IMR-90 (cell line): ENCODE results near the gene H2AZ1. TPM values are rescaled to one million over a fixed set of nuclear protein-coding genes. Genes with fewer than 3 reads are reported as not detected.

ENCODE experiments used
- ATAC-seq: fragments of 200-7000 bp; cut with Tn5 transposase; 2 replicates; pipeline ENCODE4 v1.9.1; 2020; ENCODE audit warnings: low read depth, mild to moderate bottlenecking, moderate library complexity
- BruUV-seq: library from RNA; stranded (reverse); fragments of 400-500 nt; replicated peaks from 2 replicates; lab custom pipeline; 2021; lab: Mats Ljungman, UMichigan
- CTCF ChIA-PET: fragments of 300-600 bp; formaldehyde crosslinking; extraction: SDS; loops from one replicate; lab custom pipeline; 2021; ENCODE audit warnings: antibody characterized with exemption; lab: Yijun Ruan, JAX
- POLR2A ChIA-PET: fragments of 300-600 bp; sonication (Branson Sonifier 250); formaldehyde crosslinking; loops from one replicate; lab custom pipeline; 2022; ENCODE audit warnings: antibody characterized with exemption; ENCODE audit not compliant: unreplicated experiment; lab: Charles Lee
- DNase-seq: peaks from one replicate; pipeline ENCODE4 v3.0.0; 2013
- H2AFZ ChIP-seq: replicated peaks from 2 replicates; pipeline ENCODE3; 2013; ENCODE audit warnings: low read length, mild to moderate bottlenecking; ENCODE audit not compliant: poor library complexity
- H2AK5ac ChIP-seq: 2 replicates; pipeline ENCODE4 v1.6.1; 2013; ENCODE audit warnings: low read depth, low read length, inconsistent platforms
- H2AK9ac ChIP-seq: replicated peaks from 2 replicates; pipeline ENCODE3; 2013; ENCODE audit warnings: mild to moderate bottlenecking, low read depth, low read length, moderate library complexity; ENCODE audit not compliant: poor library complexity
- H2BK120ac ChIP-seq: 2 replicates; pipeline ENCODE4 v1.6.1; 2013; ENCODE audit warnings: low read depth, low read length, inconsistent platforms
- H2BK15ac ChIP-seq: 3 replicates; pipeline ENCODE4 v1.6.1; 2013; ENCODE audit warnings: low read depth, low read length, inconsistent platforms
- H2BK20ac ChIP-seq: 2 replicates; pipeline ENCODE4 v1.6.1; 2013; ENCODE audit warnings: low read depth, mild to moderate bottlenecking, inconsistent platforms, low read length, moderate library complexity
- H2BK5ac ChIP-seq: 2 replicates; pipeline ENCODE4 v1.6.1; 2013; ENCODE audit warnings: mild to moderate bottlenecking, low read depth, low read length, inconsistent platforms; ENCODE audit not compliant: poor library complexity, severe bottlenecking
- H3K14ac ChIP-seq: replicated peaks from 2 replicates; pipeline ENCODE4 v1.6.1; 2013; ENCODE audit warnings: low read depth, low read length, inconsistent platforms
- H3K18ac ChIP-seq: 2 replicates; pipeline ENCODE4 v1.6.1; 2013; ENCODE audit warnings: low read depth, low read length, control low read depth
- H3K23ac ChIP-seq: 2 replicates; pipeline ENCODE4 v1.6.1; 2013; ENCODE audit warnings: low read depth, low read length, inconsistent platforms
- H3K27ac ChIP-seq: 2 replicates; pipeline ENCODE4 v1.5.1; 2013; ENCODE audit warnings: mild to moderate bottlenecking, control low read depth, low read length; ENCODE audit not compliant: insufficient read depth
- H3K27me3 ChIP-seq: 2 replicates; pipeline ENCODE4 v1.6.1; 2013; ENCODE audit warnings: low read length; ENCODE audit not compliant: control insufficient read depth, insufficient read depth
- H3K36me3 ChIP-seq: 2 replicates; pipeline ENCODE4 v1.6.1; 2013; ENCODE audit warnings: low read length, mixed read lengths; ENCODE audit not compliant: control insufficient read depth, insufficient read depth
- H3K4ac ChIP-seq: 2 replicates; pipeline ENCODE4 v1.6.1; 2013; ENCODE audit warnings: low read depth, low read length, inconsistent platforms
- H3K4me1 ChIP-seq: 2 replicates; pipeline ENCODE4 v1.6.1; 2013; ENCODE audit warnings: low read length, mixed read lengths; ENCODE audit not compliant: control insufficient read depth, insufficient read depth
- H3K4me2 ChIP-seq: 2 replicates; pipeline ENCODE4 v1.6.1; 2013; ENCODE audit warnings: low read depth, mild to moderate bottlenecking, control low read depth, low read length, moderate library complexity
- H3K4me3 ChIP-seq: 2 replicates; pipeline ENCODE4 v1.5.1; 2013; ENCODE audit warnings: low read depth, mild to moderate bottlenecking, control low read depth, low read length, moderate library complexity; ENCODE audit not compliant: insufficient read depth
- H3K56ac ChIP-seq: 2 replicates; pipeline ENCODE4 v1.6.1; 2013; ENCODE audit warnings: low read length, inconsistent platforms; ENCODE audit not compliant: insufficient read depth; ENCODE audit errors: extremely low read depth
- H3K79me1 ChIP-seq, 2 experiments: 2 replicates each; pipeline ENCODE4 v1.6.1; 2013; ENCODE audit warnings: low read length in 2 of 2, inconsistent platforms in 1 of 2, low read depth in 1 of 2
- H3K9ac ChIP-seq: 2 replicates; pipeline ENCODE4 v1.6.1; 2013; ENCODE audit warnings: low read depth, low read length, control low read depth
- H3K9me1 ChIP-seq: 2 replicates; pipeline ENCODE4 v1.6.1; 2013; ENCODE audit warnings: low read length, inconsistent platforms; ENCODE audit not compliant: insufficient read depth
- H3K9me3 ChIP-seq: 2 replicates; pipeline ENCODE4 v1.6.1; 2013; ENCODE audit warnings: low read length; ENCODE audit not compliant: control insufficient read depth, insufficient read depth
- H4K20me1 ChIP-seq: 2 replicates; pipeline ENCODE4 v1.6.1; 2013; ENCODE audit warnings: low read length, inconsistent platforms; ENCODE audit not compliant: insufficient read depth
- H4K5ac ChIP-seq: 2 replicates; pipeline ENCODE4 v1.6.1; 2013; ENCODE audit warnings: mild to moderate bottlenecking, low read depth, low read length, control low read depth
- H4K8ac ChIP-seq, 2 experiments: 2 replicates each; pipeline ENCODE4 v1.6.1; 2013; ENCODE audit warnings: low read depth in 2 of 2, low read length in 2 of 2, control low read depth in 1 of 2, inconsistent platforms in 1 of 2
- H4K91ac ChIP-seq: 2 replicates; pipeline ENCODE4 v1.6.1; 2013; ENCODE audit warnings: low read depth, low read length, inconsistent platforms; ENCODE audit not compliant: insufficient read depth
- CHD1 ChIP-seq: IDR thresholded peaks from 2 replicates; pipeline ENCODE4 v1.6.1; 2012; ENCODE audit warnings: low read depth, low read length, improper control_type of control experiment
- CTCF ChIP-seq: conservative IDR thresholded peaks from 2 replicates; pipeline ENCODE4 v1.5.1; 2012; ENCODE audit warnings: mild to moderate bottlenecking, low read depth, low read length, improper control_type of control experiment
- ELK1 ChIP-seq: fragments of 150-350 bp; IDR thresholded peaks from 2 replicates; pipeline ENCODE4 v1.6.1; 2016; ENCODE audit warnings: low read depth, mild to moderate bottlenecking, low read length, moderate library complexity, borderline replicate concordance
- MAFK ChIP-seq: IDR thresholded peaks from 2 replicates; pipeline ENCODE4 v1.6.1; 2012; ENCODE audit warnings: low read depth, low read length, improper control_type of control experiment
- RFX5 ChIP-seq: IDR thresholded peaks from 2 replicates; pipeline ENCODE4 v1.8.0; 2012; ENCODE audit warnings: low read depth, mild to moderate bottlenecking, low read length, moderate library complexity
- WGBS, 2 experiments: methylation state at CpG; one replicate each; pipeline versions ENCODE4 v1.1.5 to v1.1.7; 2013; ENCODE audit warnings: missing lambda C conversion rate in 2 of 2; ENCODE audit not compliant: insufficient read length in 1 of 2; ENCODE audit errors: extremely low coverage in 2 of 2; 5-methylcytosine and 5-hydroxymethylcytosine counted together
- dilution Hi-C: fragments of 300-500 bp; cut with HindIII; formaldehyde crosslinking; loops from one replicate; pipeline ENCODE4 v1.14.3; 2018; ENCODE audit warnings: low sequenced_read_pairs; ENCODE audit not compliant: unreplicated experiment
- in situ Hi-C: fragments of 300-500 bp; cut with MboI; formaldehyde crosslinking; loops from 3 replicates; pipeline ENCODE4 v1.14.3; 2019; ENCODE audit warnings: low sequenced_read_pairs, inconsistent platforms, mixed read lengths
- intact Hi-C: fragments of 100-400 bp; cut with micrococcal nuclease; formaldehyde crosslinking; loops from 2 replicates; pipeline ENCODE4 v1.10.0; 2022
- polyA plus RNA-seq, 3 experiments: library from polyadenylated mRNA; depleted of rRNA; stranded (reverse); fragments of >200 nt; gene quantifications; 2 replicates each; pipeline ENCODE4 v1.2.3, GENCODE V29; 2012; ENCODE audit warnings: low replicate concordance in 1 of 3
- total RNA-seq: library from RNA; depleted of rRNA; stranded (reverse); fragments of >200 nt; gene quantifications from 2 replicates; pipeline ENCODE4 v1.2.3, GENCODE V29; 2012

The H2AZ1 gene
- total and polyA plus RNA-seq, 2 of the 4 experiments (the other 2 are of a cell fraction), result 456 to 1,129 TPM

- peak overlapping the region; percentile 59; the same call in 1 of the 2 replicates for H2BK120ac ChIP-seq
- in situ Hi-C loops, result no loop called here
Measured at GRCh38 chr4:99965674-99966350, 15.7 kb upstream of the H2AZ1 start.

More at GRCh38 chr4:99965674-99966350, 15.7 kb upstream of the H2AZ1 start:
- Histone ChIP-seq H3K18ac (peak overlapping the region; percentile 82), H4K91ac (no peak overlapping the region), H4K20me1 (no peaks in the 10 kb centered on the region), H3K4me3 (no peak overlapping the region), H3K79me1 (0 out of 4 replicates have a peak, but pooled peaks cover 0 to 4% of the 10 kb centered on the region in 2 experiments), H2AK5ac (peak overlapping the region; percentile 55; the same call in 1 of the 2 replicates), H2AK9ac (no peak overlapping the region), H3K9me3 (no peaks in the 10 kb centered on the region), H2BK5ac (peak overlapping the region; percentile 75), H4K5ac (peak overlapping the region; percentile 49; the same call in 1 of the 2 replicates), H3K4ac (peak overlapping the region; percentile 45; the same call in 1 of the 2 replicates), H3K23ac (peak overlapping the region; percentile 46), H3K14ac (peak overlapping the region; percentile 38; the same call in 1 of the 2 replicates), H3K36me3 (no peaks in the 10 kb centered on the region), H2BK20ac (peak overlapping the region; percentile 57; the same call in 1 of the 2 replicates), H3K9ac (no peak overlapping the region; the same call in 1 of the 2 replicates), H3K4me2 (peak overlapping the region; percentile 76; the same call in 1 of the 2 replicates), H2BK15ac (0 out of 3 replicates have a peak overlapping the region, but pooled peaks have one; percentile 23), H2AFZ (no peak overlapping the region), H3K27ac (no peak overlapping the region; the same call in 1 of the 2 replicates), H3K4me1 (peaks cover 11% of the 10 kb centered on the region), H4K8ac (peak overlapping the region; percentile 18 to 66; a peak in 2 of 4 replicates), H3K56ac (no peak overlapping the region), H3K9me1 (peaks cover 4% of the 10 kb centered on the region; the same call in 1 of the 2 replicates), H3K27me3 (no peaks in the 10 kb centered on the region)
- intact Hi-C loops (no loop called here), dilution Hi-C loops (no loop called here)
- TF ChIP-seq RFX5 (no peak), CTCF (no peak), CHD1 (no peak), MAFK (no peak), ELK1 (no peak)
- BruUV-seq, result no TSS peak
- WGBS, 2 experiments, result no CpG with 5 or more reads among the region's 5 CpGs
- CTCF ChIA-PET, result no interaction called here
- DNase-seq (peak; percentile 14), ATAC-seq (no peak)
- POLR2A ChIA-PET, result no interaction called here
